Measurements from ENCODE around the gene ZMYND15.

Gene ZMYND15

GRCh38 chr17:4715063-4715744 is 24.4 kb upstream of the ZMYND15 start:
- no peak for DNase-seq (ENCODE audit: low spot score)

GRCh38 chr17:4716081-4716480 is 23.6 kb upstream of the ZMYND15 start:
- DNase-seq (ENCODE audit: low spot score), result no peak

- DNase-seq (ENCODE audit: low spot score), result no peak
These were observed 21.8 kb upstream of the ZMYND15 start for GRCh38 chr17:4717791-4718190.

GRCh38 chr17:4718276-4718675 is 21.4 kb upstream of the ZMYND15 start:
- no peak for DNase-seq (ENCODE audit: low spot score)

- no peak for DNase-seq (ENCODE audit: low spot score)
These were observed 20.5 kb upstream of the ZMYND15 start for GRCh38 chr17:4719146-4719545.

- no peak for DNase-seq (ENCODE audit: low spot score)
These were observed 19.9 kb upstream of the ZMYND15 start for GRCh38 chr17:4719684-4720221.

GRCh38 chr17:4720787-4721186 is 18.8 kb upstream of the ZMYND15 start:
- DNase-seq (ENCODE audit: low spot score), result no peak

- peak; percentile 61 for DNase-seq (ENCODE audit: low spot score)
These were observed 18.2 kb upstream of the ZMYND15 start for GRCh38 chr17:4721203-4722135.

GRCh38 chr17:4722678-4723240 is 16.9 kb upstream of the ZMYND15 start:
- no peak for DNase-seq (ENCODE audit: low spot score)

GRCh38 chr17:4724650-4725049 is 15.0 kb upstream of the ZMYND15 start:
- no peak for DNase-seq (ENCODE audit: low spot score)

- DNase-seq (ENCODE audit: low spot score), result no peak
These were observed 13.9 kb upstream of the ZMYND15 start for GRCh38 chr17:4725646-4726310.

- DNase-seq (ENCODE audit: low spot score), result no peak
These were observed 11.5 kb upstream of the ZMYND15 start for GRCh38 chr17:4728124-4728523.

GRCh38 chr17:4733073-4733531 is 6.5 kb upstream of the ZMYND15 start:
- no peak for DNase-seq (ENCODE audit: low spot score)

- DNase-seq (ENCODE audit: low spot score), result no peak
These were observed 4.7 kb upstream of the ZMYND15 start for GRCh38 chr17:4734857-4735475.

- DNase-seq (ENCODE audit: low spot score), result no peak
These were observed 3.6 kb upstream of the ZMYND15 start for GRCh38 chr17:4735876-4736651.

GRCh38 chr17:4738136-4739121 is 1.2 kb upstream of the ZMYND15 start:
- no peak for DNase-seq (ENCODE audit: low spot score)

- no peak for DNase-seq (ENCODE audit: low spot score)
These were observed 355 bp downstream of the ZMYND15 start for GRCh38 chr17:4740025-4740351.

- no peak for DNase-seq (ENCODE audit: low spot score)
These were observed 951 bp downstream of the ZMYND15 start for GRCh38 chr17:4740584-4740983.

GRCh38 chr17:4741544-4741943 is 1.9 kb downstream of the ZMYND15 start:
- no peak for DNase-seq (ENCODE audit: low spot score)

GRCh38 chr17:4742133-4742532 is 2.5 kb downstream of the ZMYND15 start:
- DNase-seq (ENCODE audit: low spot score), result no peak
